ENCODE data around the gene PCNP.
"Not testable (repeated sequence)": the region's sequence is repeated elsewhere in the genome, so short reads cannot be mapped to it uniquely, and the experiment has no call there.

PCNP gene

GRCh38 chr3:101588616-101589015 is 14.6 kb downstream of the PCNP start:
- Histone ChIP-seq H3K4me1 (ENCODE audit: insufficient read depth, low read length) (no peaks in the 10 kb centered on the region), H3K27me3 (ENCODE audit: insufficient read depth, low read length) (no peaks in the 10 kb centered on the region), H3K36me3 (ENCODE audit: insufficient read depth, low read length) (peaks cover 73% of the 10 kb centered on the region), H3K9me3 (ENCODE audit: low read length) (no peaks in the 10 kb centered on the region), H2AFZ (ENCODE audit: low read depth, low read length) (no peak overlapping the region), H3K4me3 (ENCODE audit: low read length) (no peak overlapping the region)

- Histone ChIP-seq H3K36me3 (ENCODE audit: insufficient read depth, low read length) (peaks cover 72% of the 10 kb centered on the region), H3K27me3 (ENCODE audit: insufficient read depth, low read length) (no peaks in the 10 kb centered on the region), H3K4me3 (ENCODE audit: low read length) (no peak overlapping the region), H3K9me3 (ENCODE audit: low read length) (no peaks in the 10 kb centered on the region), H2AFZ (ENCODE audit: low read depth, low read length) (no peak overlapping the region), H3K4me1 (ENCODE audit: insufficient read depth, low read length) (no peaks in the 10 kb centered on the region)
Measured at GRCh38 chr3:101591071-101591470, 17.1 kb downstream of the PCNP start.

DNA sequence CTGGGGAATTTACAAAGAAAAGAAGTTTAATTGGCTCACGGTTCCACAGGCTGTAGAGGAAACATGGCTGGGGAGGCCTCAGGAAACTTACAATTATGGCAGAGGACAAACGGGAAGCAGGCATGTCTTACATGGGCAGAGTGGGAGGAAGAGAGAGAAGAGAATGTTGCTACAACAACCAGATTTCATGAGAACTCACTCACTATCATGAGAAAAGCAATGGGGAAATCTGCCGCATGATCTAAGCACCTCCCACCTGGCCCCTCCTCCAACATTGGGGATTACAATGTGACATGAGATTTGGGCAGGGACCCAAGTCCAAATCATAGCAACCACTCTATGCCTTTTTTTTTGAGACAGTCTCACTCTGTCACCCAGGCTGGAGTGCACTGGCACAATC is 28.8 kb downstream of the PCNP start:
- Histone ChIP-seq H3K36me3 (ENCODE audit: insufficient read depth, low read length) (peaks cover 1% of the 10 kb centered on the region), H3K27me3 (ENCODE audit: insufficient read depth, low read length) (no peaks in the 10 kb centered on the region), H3K4me3 (ENCODE audit: low read length) (no peak overlapping the region), H2AFZ (ENCODE audit: low read depth, low read length) (no peak overlapping the region), H3K4me1 (ENCODE audit: insufficient read depth, low read length) (no peaks in the 10 kb centered on the region), H3K9me3 (ENCODE audit: low read length) (no peaks in the 10 kb centered on the region)

- Histone ChIP-seq H2AFZ (ENCODE audit: low read depth, low read length) (no peak overlapping the region), H3K4me3 (ENCODE audit: low read length) (no peak overlapping the region), H3K27me3 (ENCODE audit: insufficient read depth, low read length) (no peaks in the 10 kb centered on the region), H3K9me3 (ENCODE audit: low read length) (no peaks in the 10 kb centered on the region), H3K4me1 (ENCODE audit: insufficient read depth, low read length) (no peaks in the 10 kb centered on the region), H3K36me3 (ENCODE audit: insufficient read depth, low read length) (no peaks in the 10 kb centered on the region)
Measured at GRCh38 chr3:101603184-101603583, 29.2 kb downstream of the PCNP start.

DNA sequence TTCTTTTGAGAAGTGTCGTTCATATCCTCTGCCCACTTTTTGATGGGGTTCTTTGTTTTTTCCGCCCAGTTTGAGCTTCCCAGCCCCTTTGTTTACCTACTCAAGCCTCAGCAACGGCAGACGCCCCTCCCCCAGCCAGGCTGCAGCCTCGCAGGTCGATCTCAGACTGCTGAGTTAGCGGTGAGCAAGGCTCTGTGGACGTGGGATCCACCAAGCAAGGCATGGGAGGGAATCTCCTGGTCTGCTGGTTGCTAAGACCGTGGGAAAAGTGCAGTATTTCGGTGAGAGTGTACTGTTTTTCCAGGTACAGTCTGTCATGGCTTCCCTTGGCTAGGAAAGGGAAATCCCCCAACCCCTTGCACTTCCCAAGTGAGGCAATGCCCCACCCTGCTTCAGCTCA is 31.4 kb downstream of the PCNP start:
- H3K4me1 ChIP-seq (ENCODE audit: insufficient read depth, low read length); H3K36me3 ChIP-seq (ENCODE audit: insufficient read depth, low read length); H3K9me3 ChIP-seq (ENCODE audit: low read length); H2AFZ ChIP-seq (ENCODE audit: low read depth, low read length); H3K27me3 ChIP-seq (ENCODE audit: insufficient read depth, low read length); H3K4me3 ChIP-seq (ENCODE audit: low read length): not testable (repeated sequence)

- H3K27me3 ChIP-seq (ENCODE audit: insufficient read depth, low read length): no peaks in the 10 kb centered on the region
- no peak overlapping the region for H3K4me3 ChIP-seq (ENCODE audit: low read length)
- no peaks in the 10 kb centered on the region for H3K9me3 ChIP-seq (ENCODE audit: low read length)
- H2AFZ ChIP-seq (ENCODE audit: low read depth, low read length): no peak overlapping the region
- H3K36me3 ChIP-seq (ENCODE audit: insufficient read depth, low read length): no peaks in the 10 kb centered on the region
- H3K4me1 ChIP-seq (ENCODE audit: insufficient read depth, low read length): no peaks in the 10 kb centered on the region
Measured at GRCh38 chr3:101611023-101611422, 37.0 kb downstream of the PCNP start.

DNA sequence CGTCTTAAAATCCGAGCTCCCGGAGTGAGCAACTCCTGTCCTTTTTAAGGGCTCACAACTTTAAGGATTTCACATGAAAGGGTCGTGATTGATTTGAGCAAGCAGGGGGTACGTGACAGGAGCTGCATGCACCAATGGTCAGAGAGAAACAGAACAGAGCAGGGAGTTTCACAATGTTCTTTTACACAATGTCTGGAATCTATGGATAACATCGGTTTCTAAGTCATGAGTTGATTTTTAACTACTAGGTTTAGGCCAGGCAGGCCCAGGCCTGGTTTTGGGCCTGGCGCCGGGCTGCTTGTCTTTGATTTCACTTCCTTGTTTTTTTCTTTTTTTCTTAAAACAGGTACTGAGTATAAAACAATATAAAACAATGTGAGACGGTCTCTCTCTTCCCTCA is 39.0 kb downstream of the PCNP start:
- H3K36me3 ChIP-seq (ENCODE audit: insufficient read depth, low read length); H3K4me1 ChIP-seq (ENCODE audit: insufficient read depth, low read length); H2AFZ ChIP-seq (ENCODE audit: low read depth, low read length); H3K4me3 ChIP-seq (ENCODE audit: low read length); H3K27me3 ChIP-seq (ENCODE audit: insufficient read depth, low read length); H3K9me3 ChIP-seq (ENCODE audit: low read length): not testable (repeated sequence)

GRCh38 chr3:101615525-101615924 is 41.5 kb downstream of the PCNP start:
- Histone ChIP-seq H3K4me1 (ENCODE audit: insufficient read depth, low read length) (no peaks in the 10 kb centered on the region), H3K36me3 (ENCODE audit: insufficient read depth, low read length) (no peaks in the 10 kb centered on the region), H2AFZ (ENCODE audit: low read depth, low read length) (no peak overlapping the region), H3K9me3 (ENCODE audit: low read length) (no peaks in the 10 kb centered on the region), H3K4me3 (ENCODE audit: low read length) (no peak overlapping the region), H3K27me3 (ENCODE audit: insufficient read depth, low read length) (no peaks in the 10 kb centered on the region)

- Histone ChIP-seq H3K36me3 (ENCODE audit: insufficient read depth, low read length) (no peaks in the 10 kb centered on the region), H2AFZ (ENCODE audit: low read depth, low read length) (no peak overlapping the region), H3K4me1 (ENCODE audit: insufficient read depth, low read length) (no peaks in the 10 kb centered on the region), H3K4me3 (ENCODE audit: low read length) (no peak overlapping the region), H3K27me3 (ENCODE audit: insufficient read depth, low read length) (no peaks in the 10 kb centered on the region), H3K9me3 (ENCODE audit: low read length) (no peaks in the 10 kb centered on the region)
Measured at GRCh38 chr3:101617478-101617877, 43.5 kb downstream of the PCNP start.

GRCh38 chr3:101618726-101619125 is 44.7 kb downstream of the PCNP start:
- no peak overlapping the region for H2AFZ ChIP-seq (ENCODE audit: low read depth, low read length)
- no peak overlapping the region for H3K4me3 ChIP-seq (ENCODE audit: low read length)
- no peaks in the 10 kb centered on the region for H3K36me3 ChIP-seq (ENCODE audit: insufficient read depth, low read length)
- no peaks in the 10 kb centered on the region for H3K9me3 ChIP-seq (ENCODE audit: low read length)
- H3K4me1 ChIP-seq (ENCODE audit: insufficient read depth, low read length): no peaks in the 10 kb centered on the region
- H3K27me3 ChIP-seq (ENCODE audit: insufficient read depth, low read length): no peaks in the 10 kb centered on the region

GRCh38 chr3:101619734-101620133 is 45.8 kb downstream of the PCNP start:
- Histone ChIP-seq H2AFZ (ENCODE audit: low read depth, low read length) (no peak overlapping the region), H3K36me3 (ENCODE audit: insufficient read depth, low read length) (no peaks in the 10 kb centered on the region)

DNA sequence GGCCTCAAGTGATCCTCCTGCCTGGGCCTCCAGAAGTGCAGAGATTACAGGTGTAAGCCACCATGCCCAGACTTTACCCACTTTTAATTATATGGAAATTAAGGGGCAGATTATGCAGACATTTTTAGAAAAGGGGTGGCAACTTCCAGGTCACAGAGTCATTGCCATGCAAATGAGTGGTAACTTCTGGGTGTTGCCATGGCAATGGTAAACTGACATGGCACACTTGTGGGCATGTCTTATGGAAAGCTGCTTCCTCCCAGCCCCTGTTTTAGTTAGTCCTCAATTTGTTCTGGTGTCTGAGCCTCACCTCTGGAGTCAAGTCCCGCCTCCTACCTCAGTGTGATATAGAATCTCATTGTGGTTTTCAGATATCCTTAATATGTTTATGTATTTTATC is 49.7 kb downstream of the PCNP start:
- Histone ChIP-seq H2AFZ (ENCODE audit: low read depth, low read length) (no peak overlapping the region), H3K4me3 (ENCODE audit: low read length) (no peak overlapping the region), H3K4me1 (ENCODE audit: insufficient read depth, low read length) (no peaks in the 10 kb centered on the region), H3K27me3 (ENCODE audit: insufficient read depth, low read length) (no peaks in the 10 kb centered on the region), H3K36me3 (ENCODE audit: insufficient read depth, low read length) (no peaks in the 10 kb centered on the region), H3K9me3 (ENCODE audit: low read length) (peaks cover 3% of the 10 kb centered on the region)

More at GRCh38 chr3:101619734-101620133, 45.8 kb downstream of the PCNP start:
- peaks cover under 1% of the 10 kb centered on the region for H3K9me3 ChIP-seq (ENCODE audit: low read length)
- H3K27me3 ChIP-seq (ENCODE audit: insufficient read depth, low read length): no peaks in the 10 kb centered on the region
- H3K4me3 ChIP-seq (ENCODE audit: low read length): no peak overlapping the region
- no peaks in the 10 kb centered on the region for H3K4me1 ChIP-seq (ENCODE audit: insufficient read depth, low read length)

GRCh38 chr3:101624857-101625256 is 50.9 kb downstream of the PCNP start:
- H3K4me1 ChIP-seq (ENCODE audit: insufficient read depth, low read length): no peaks in the 10 kb centered on the region
- H3K36me3 ChIP-seq (ENCODE audit: insufficient read depth, low read length): no peaks in the 10 kb centered on the region
- H2AFZ ChIP-seq (ENCODE audit: low read depth, low read length): no peak overlapping the region
- H3K27me3 ChIP-seq (ENCODE audit: insufficient read depth, low read length): no peaks in the 10 kb centered on the region
- no peak overlapping the region for H3K4me3 ChIP-seq (ENCODE audit: low read length)
- peaks cover 3% of the 10 kb centered on the region for H3K9me3 ChIP-seq (ENCODE audit: low read length)

- Histone ChIP-seq H3K4me1 (ENCODE audit: insufficient read depth, low read length) (no peaks in the 10 kb centered on the region), H2AFZ (ENCODE audit: low read depth, low read length) (no peak overlapping the region), H3K9me3 (ENCODE audit: low read length) (peaks cover 3% of the 10 kb centered on the region), H3K36me3 (ENCODE audit: insufficient read depth, low read length) (no peaks in the 10 kb centered on the region), H3K27me3 (ENCODE audit: insufficient read depth, low read length) (no peaks in the 10 kb centered on the region), H3K4me3 (ENCODE audit: low read length) (no peak overlapping the region)
Measured at GRCh38 chr3:101625879-101626278, 51.9 kb downstream of the PCNP start.

Measured in neuron (in vitro differentiated cells).